ENCODE data around the gene AUTS2. TPM values are rescaled to one million over a fixed set of nuclear protein-coding genes. Genes with fewer than 3 reads are reported as not detected.
A peak's percentile ranks its signal among the peaks of the same experiment; 100 is the strongest.

The AUTS2 gene
- total RNA-seq, 4 donors from 2014 or later = 14.9 to 27.2 (median 17.5) TPM

DNA sequence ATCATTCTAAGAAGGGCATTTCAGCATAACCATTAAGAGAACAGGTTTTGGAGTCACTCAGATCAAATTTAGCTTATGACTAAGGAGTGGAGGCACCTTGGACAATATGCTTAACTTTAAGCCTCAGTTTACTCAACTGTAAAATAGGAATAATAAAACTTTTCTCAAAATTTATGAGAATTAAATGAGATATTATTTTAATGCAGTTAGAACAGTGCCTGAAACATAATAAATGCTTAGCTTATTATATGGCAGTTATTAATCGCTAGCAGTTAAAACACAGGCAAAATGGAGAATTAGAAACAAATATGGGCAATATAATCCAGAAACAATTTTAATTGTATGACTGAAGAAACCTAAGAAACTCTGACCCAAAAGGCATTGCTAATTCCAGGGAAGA lies 2.9 kb upstream of the AUTS2 start:
- 94 to 98% methylated on average over 1 of the region's 1 CpG for WGBS, 2 donors
- no peak for DNase-seq
- H3K27ac ChIP-seq = no peak overlapping the region
- no peaks in the 10 kb centered on the region for H3K27me3 ChIP-seq
- H3K4me3 ChIP-seq (replicated peaks in 1 of 3) = no peak overlapping the region
- no peaks in the 10 kb centered on the region for H3K9me3 ChIP-seq
- TF ChIP-seq POLR2A (IDR thresholded peaks at IDR 0.05) (no peak), CTCF (IDR thresholded peaks at IDR 0.05) (no peak)
- no peaks in the 10 kb centered on the region for H3K36me3 ChIP-seq
- intact Hi-C loops (cut with DNase I) = no loop called here
- peaks cover 0 to 14% of the 10 kb centered on the region in 2 donors for H3K4me1 ChIP-seq

GRCh38 chr7:69596056-69596455 lies 2.2 kb upstream of the AUTS2 start:
- H3K27me3 ChIP-seq = no peaks in the 10 kb centered on the region
- no peaks in the 10 kb centered on the region for H3K9me3 ChIP-seq
- WGBS, 2 donors = 87 to 91% methylated on average over 7 of the region's 7 CpGs
- H3K36me3 ChIP-seq = no peaks in the 10 kb centered on the region
- peaks cover 0 to 19% of the 10 kb centered on the region in 2 donors for H3K4me1 ChIP-seq
- no peak overlapping the region for H3K27ac ChIP-seq
- no peak for DNase-seq
- H3K4me3 ChIP-seq (replicated peaks in 1 of 3) = no peak overlapping the region
- no peak for TF ChIP-seq POLR2A (IDR thresholded peaks at IDR 0.05)
- no peak for TF ChIP-seq CTCF (IDR thresholded peaks at IDR 0.05)
- intact Hi-C loops (cut with DNase I) = no loop called here

- Histone ChIP-seq H3K27me3 (no peaks in the 10 kb centered on the region), H3K27ac (peak overlapping the region in 2 of 3 donors; percentile 38 to 87), H3K4me3 (replicated peaks in 1 of 3) (peak overlapping the region in 1 of 3 donors; percentile 72), H3K4me1 (peaks cover 0 to 19% of the 10 kb centered on the region in 2 donors), H3K9me3 (no peaks in the 10 kb centered on the region), H3K36me3 (no peaks in the 10 kb centered on the region)
- 28 to 31% methylated on average over 16 of the region's 16 CpGs for WGBS, 2 donors
- intact Hi-C loops (cut with DNase I) = no loop called here
- peak in 1 of 2 donors; percentile 22 for DNase-seq
- TF ChIP-seq POLR2A (IDR thresholded peaks at IDR 0.05) (no peak), CTCF (IDR thresholded peaks at IDR 0.05) (no peak)
Measured at GRCh38 chr7:69596723-69597277, 1.5 kb upstream of the AUTS2 start.

DNA sequence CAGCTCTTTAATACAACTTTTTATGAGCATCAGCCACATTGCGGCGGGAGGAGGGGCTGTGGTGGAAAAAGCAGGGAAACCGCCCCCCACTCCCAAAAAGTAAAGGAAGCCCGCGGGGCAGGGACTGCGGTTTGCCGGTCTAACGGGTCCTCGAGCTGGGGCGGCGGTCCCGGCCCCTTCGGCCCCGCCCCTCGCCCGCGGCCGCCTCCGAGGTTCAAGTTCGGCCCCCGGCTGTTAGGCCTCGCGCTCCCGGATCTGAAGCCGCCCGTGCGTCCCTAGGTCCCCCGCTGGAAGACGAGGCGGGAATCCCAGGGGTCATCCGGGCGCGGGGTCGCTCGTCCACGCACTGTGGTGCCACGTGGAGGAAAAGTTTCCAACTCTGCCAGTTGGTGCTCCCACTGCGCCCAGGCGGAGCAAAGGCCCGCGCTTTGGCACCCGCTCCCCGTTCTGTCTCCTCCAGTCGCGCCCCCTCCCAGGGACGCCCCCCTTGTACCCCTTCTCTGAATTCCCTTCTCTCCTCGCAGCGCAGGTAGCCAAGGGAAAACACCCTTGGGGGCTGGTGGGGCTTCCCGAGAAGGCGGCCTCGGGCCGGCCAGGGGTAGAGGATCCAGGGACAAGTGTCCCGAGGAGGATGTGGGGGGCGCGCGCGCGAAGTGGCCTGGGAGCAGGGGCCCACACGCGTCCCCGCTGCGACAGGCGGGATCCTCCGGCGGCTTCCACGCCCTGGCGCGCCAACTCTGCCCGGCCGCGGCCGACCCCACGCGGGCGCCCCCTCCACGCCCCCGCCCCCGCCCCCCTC lies 798 bp upstream of the AUTS2 start:
- no peaks in the 10 kb centered on the region for H3K36me3 ChIP-seq
- intact Hi-C loops (cut with DNase I) = no loop called here
- TF ChIP-seq POLR2A (IDR thresholded peaks at IDR 0.05) = no peak
- no peak for TF ChIP-seq CTCF (IDR thresholded peaks at IDR 0.05)
- H3K9me3 ChIP-seq = no peaks in the 10 kb centered on the region
- peak; percentile 37 to 44 for DNase-seq
- H3K27me3 ChIP-seq = no peaks in the 10 kb centered on the region
- WGBS, 2 donors = 1 to 7% methylated on average over 3 to 47 of the region's 78 CpGs
- H3K4me1 ChIP-seq = peaks cover 0 to 19% of the 10 kb centered on the region in 2 donors
- peak overlapping the region; percentile 38 to 87 (median 86) for H3K27ac ChIP-seq
- peak overlapping the region; percentile 12 to 74 (median 72) for H3K4me3 ChIP-seq (replicated peaks in 1 of 3)

Measured in thyroid gland (tissue), 4 donors.